ENCODE measurements around the gene CRADD.
A peak's percentile ranks its signal among the peaks of the same experiment; 100 is the strongest.
"Not testable (repeated sequence)": the region's sequence is repeated elsewhere in the genome, so short reads cannot be mapped to it uniquely, and the experiment has no call there.

Gene CRADD

DNA sequence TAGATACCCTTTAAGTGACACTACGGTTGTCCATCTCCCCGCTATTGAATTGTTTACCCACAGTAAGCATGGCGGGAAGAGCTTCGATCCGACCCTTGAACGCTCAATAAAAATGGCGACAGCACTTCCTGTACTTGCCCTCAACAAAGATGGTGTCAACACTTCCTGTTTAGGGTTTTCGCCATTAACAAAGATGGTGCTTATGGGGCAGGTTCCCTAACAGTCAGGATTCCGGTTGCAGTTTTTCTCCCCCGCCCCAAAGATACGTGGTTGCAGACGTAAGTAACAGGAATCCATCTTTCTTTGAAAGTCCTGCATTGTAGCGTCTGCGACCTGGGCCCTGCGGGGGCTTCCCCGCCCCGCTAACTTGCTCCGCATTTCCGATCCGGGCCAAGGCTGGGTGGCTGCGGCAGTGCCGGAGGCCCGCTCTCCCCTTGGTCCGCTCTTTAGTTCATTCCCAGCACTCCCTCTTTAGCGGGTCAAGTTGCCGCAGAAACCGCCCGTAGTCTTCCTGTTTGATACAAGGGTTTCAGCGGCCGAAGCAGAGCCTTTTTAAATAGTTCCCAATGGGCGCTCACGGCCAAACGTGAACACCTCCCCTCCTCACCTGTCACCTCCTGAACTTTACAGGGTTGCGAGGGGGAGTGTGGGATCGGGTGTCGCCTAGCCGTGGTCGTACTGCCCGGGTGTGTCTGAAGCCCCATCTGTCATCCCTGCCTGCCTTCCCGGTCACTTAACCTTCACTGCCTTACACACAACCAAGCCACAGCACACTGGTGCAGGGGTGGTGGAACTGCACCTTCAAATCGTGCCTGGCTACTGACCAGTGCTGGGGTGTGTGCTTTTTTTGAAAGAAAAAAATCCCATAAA is at the start of gene CRADD:
Gene CRADD, plus strand, starts transcription at position 181 of the 870 bp plus-strand sequence.
- peak; percentile 89 to 91 for DNase-seq

- no peak for DNase-seq
These were observed 44.8 kb upstream of the CRADD start for GRCh38 chr12:93632383-93632782.

- DNase-seq, result no peak
These were observed 42.8 kb upstream of the CRADD start for GRCh38 chr12:93634416-93634815.

DNA sequence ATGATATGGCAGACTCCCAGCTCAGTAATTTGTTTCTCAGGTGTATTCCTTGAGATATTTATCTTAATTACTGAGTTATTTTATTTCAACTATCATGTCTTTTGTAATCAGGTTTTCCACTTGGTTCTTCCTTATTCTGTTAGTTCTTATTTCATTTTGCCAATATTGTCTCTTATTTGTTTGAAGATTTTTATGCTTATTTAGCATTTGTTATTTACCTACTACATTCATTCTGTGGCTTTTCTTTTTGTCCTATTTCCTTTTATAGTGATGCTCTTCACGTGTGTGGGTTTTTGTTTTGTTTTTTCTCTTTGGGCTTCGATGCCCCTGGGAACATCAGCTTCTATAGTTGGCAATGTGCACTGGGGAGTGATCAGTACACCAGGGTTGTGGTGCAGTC is 40.5 kb upstream of the CRADD start:
- no peak for DNase-seq

DNA sequence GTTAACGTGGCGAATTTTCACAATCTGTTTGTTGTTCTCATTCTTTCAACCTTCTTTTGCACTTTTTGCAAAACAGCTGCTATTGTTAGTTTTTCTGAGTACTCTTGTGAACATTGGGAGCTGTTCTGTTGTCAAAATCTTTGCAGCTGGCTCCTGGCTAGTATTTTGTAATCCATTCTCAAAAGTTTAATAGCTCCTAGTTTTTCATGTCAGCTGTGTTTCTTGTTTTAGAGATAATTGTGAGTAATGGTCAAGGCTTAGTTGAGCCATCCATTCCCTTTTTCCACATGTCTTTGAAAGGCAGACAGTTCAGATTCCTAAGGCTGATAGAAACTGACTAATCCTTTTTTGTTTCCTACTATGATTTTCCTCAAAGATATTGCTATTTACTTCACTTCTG is 39.1 kb upstream of the CRADD start:
- DNase-seq, result no peak

GRCh38 chr12:93638954-93639353 is 38.2 kb upstream of the CRADD start:
- no peak for DNase-seq

GRCh38 chr12:93639406-93639805 is 37.8 kb upstream of the CRADD start:
- no peak for DNase-seq

- DNase-seq, result not testable (repeated sequence)
These were observed 35.8 kb upstream of the CRADD start for GRCh38 chr12:93641380-93641779.

GRCh38 chr12:93642751-93643150 is 34.4 kb upstream of the CRADD start:
- no peak for DNase-seq

DNA sequence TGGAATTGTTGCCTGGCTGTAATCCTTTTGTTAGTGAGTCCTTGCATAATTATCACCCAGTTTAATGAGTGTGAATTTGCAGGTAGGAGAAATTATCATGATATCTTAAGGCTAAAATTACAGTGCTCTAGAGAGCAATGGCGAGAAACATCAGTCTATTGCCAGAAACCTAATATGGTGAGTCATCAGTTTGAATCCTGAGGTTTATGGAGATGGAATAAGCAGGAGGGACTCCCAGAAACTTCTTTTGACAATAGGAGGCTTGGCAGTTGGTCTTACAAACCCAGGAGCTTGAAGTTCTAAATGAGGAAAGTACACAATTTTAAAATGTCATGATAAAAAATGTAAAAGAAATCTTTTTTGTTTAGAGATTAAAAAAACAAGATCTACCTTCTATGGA is 31.5 kb upstream of the CRADD start:
- DNase-seq, result no peak

GRCh38 chr12:93650626-93651025 is 26.5 kb upstream of the CRADD start:
- DNase-seq, result no peak

DNA sequence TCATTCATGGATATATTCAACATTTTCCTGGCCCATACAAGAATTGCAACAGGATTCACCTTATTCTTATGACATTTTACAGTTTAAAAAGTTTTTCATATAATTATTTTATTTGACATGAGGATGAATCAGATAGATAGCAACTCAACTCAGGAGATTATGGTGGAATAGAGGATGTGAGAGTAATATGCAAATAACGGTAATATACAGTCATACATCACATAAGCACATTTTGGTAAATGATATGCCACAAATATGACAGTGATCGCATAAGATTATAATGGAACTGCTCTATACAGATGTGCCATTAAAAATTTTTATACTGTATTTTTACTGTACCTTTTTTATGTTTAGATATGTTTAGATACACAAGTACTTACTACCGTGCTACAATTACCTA is 24.1 kb upstream of the CRADD start:
- no peak for DNase-seq

DNA sequence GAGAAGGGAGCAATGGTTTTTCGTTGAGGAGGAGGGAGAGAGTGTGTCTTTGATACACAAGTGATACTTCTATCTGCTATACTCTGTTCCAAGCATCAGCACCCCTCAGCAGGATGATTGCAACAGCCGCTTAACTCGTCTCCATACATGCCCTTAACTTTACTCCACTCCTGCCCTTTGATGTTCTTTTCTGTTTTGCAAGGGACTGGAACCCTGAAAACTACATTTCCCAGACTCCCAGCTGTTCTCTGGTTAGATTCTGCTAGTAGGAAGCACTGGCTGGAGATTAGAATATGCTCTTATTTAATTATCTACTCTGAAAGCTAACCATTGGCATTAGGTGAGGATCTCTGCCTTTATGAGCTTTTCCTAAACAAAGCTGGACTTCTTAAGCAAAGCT is 23.5 kb upstream of the CRADD start:
- DNase-seq, result no peak

DNA sequence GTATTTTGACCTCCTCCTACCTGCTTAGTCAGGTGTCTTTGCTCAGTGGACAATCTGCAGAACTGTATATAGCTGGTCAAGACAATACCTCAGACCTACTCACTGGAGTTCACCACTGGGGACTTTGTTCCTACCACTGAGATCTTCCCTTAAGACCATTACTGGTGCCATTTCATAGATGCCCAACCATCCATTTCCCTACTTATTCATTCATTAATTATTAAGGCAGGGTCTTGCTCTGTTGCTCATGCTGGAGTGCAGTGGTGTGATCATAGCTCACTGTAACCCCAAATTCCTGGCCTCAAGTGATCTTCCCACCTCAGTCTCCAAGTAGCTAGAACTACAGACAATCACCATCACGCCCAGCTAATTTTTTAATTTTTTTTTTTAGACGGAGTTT is 22.8 kb upstream of the CRADD start:
- DNase-seq, result no peak

DNA sequence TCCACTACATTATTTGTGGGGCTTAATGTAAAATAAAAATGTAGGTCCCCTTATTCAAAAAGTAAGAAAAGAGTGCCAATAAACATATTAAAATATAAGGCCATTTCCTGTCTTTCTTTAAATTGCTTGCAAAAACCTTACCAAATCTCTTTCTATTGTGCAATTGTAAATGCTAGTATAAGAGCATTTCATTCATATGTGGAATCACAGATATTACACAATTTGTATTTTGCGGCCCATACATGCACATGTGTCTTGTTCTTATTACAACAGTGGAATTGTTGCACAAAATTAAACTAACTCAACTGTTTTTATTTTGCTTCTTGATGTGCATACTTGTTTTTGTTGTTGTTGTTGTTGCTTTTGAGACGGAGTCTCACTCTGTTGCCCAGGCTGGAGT is 20.1 kb upstream of the CRADD start:
- no peak for DNase-seq

DNA sequence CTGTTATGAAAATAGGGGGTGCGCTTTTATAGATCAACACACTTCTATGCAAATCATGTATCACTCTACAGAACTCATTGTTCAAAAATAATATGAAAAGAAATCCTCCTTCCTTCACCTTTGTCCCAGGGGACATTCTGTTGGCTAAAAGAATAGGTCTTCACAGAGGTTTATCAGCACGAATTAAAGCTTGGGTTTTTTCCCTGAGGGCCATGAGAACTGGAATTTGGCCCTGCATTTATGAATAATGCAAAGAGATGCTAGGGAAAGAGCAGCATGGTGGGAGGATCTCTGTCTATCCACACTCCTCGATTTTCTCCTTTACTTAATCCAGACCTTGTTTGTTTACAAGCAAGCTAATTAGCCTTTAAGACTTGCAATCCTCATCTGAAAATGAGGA is 16.2 kb upstream of the CRADD start:
- DNase-seq, result no peak

DNA sequence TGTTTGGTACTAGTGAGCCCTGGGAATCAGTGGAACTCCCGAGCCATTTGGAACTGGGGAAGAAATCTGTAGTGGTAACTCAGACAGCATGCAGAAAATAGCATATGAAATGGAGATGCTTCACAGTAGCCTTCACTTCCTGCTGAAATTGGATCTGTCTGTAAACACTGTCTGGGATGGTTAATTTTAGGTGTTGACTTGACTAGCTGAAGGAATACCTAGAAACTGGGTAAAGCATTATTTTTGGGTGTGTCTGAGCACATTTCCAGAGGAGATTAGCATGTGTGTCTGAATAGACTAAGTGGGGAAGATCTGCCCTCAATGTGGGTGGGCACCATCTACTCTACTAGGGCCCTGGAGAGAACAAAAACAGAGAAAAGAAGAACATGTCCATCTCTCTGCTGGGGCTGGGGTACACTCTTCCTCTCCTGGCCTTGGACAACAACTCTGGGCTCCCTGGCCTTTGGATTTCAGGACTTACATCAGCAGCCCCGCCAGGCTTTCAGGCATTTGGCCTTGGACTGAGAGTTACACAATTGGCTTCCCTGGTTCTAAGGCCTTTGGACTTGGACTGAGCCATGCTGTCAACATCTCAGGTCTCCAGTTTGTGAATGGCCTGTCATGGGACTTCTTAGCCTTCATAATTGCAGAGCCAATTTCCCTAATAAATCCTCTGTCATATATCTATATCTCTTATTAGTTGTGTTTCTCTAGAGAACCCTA is 14.0 kb upstream of the CRADD start:
- DNase-seq, result no peak

DNA sequence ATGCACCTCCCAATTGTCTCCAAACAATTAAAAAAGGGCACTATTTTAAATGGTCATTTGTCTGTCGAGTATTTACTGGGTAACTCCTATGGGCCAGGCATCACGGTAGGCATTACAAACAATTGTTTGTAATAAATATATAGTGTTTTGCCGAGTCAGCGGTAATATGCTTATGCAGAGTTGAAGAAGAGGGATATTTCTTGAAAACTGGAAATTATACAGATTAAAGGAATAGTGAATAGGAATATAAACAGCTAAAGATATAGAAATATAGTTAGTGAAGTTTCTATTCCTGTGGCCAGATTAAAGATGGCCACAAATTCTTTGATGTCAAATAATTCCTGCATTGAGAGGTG is 13.5 kb upstream of the CRADD start:
- no peak for DNase-seq

- DNase-seq, result no peak
These were observed 12.5 kb upstream of the CRADD start for GRCh38 chr12:93664573-93665138.

GRCh38 chr12:93667672-93668071 is 9.5 kb upstream of the CRADD start:
- DNase-seq, result no peak

- DNase-seq, result no peak
These were observed 8.2 kb upstream of the CRADD start for GRCh38 chr12:93668919-93669418.

DNA sequence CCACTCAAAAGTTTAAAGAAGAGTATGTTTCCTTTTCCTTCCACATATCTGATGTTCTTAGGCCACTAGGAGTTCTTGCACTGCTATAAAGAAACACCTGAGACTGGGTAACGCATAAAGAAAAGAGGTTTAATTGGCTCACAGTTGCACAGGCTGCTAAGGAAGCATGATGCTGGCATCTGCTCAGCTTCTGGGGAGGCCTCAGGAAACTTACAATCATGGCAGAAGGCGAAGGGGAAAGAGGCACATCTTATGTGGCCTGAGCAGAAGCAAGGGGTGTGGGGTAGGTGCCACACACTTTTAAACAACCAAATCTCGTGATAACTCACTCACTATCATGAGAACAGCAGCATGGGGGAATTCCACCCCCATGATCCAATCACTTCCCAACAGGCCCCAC is 7.7 kb upstream of the CRADD start:
- no peak for DNase-seq

DNA sequence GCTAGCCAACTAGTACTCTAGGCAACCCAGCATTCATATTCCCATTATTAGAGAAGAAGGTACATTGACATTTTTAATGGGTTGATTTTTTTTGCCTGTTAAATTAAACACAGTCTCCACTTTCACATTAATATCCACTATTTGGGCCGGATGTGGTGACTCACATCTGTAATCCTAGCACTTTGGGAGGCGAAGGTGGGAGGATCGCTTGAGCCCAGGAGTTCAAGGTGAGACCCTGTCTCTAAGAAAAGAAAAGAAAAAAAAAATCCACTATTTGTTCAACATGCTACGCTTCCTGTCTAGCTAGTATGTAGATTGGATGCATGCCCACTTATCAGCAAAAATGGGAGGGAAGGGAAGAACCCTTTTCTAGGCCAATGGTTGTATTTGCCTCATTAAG is 7.1 kb upstream of the CRADD start:
- no peak for DNase-seq

DNA sequence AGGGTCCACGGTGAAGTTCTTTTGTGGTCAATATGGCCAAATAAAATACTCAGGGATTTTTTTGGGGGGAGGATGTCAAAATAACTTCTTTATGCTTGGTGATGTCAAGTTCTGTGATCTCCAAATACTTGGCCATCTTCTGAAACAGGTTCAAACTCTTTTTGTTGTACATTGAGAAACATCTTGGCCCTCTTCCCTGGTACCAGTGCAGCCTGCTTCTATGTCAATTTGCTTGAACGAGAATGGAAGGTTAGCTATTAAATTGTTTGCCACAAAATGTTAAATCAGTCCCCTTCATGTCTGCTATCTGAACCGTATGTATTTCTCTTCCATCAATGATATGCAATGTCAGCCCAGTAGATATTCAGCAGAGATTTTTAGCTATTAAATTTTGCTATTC is 6.1 kb upstream of the CRADD start:
- DNase-seq, result no peak

Measured in SHP77 (cell line).